Endothelial cell of umbilical vein (primary cell): ENCODE data around the gene GHSR. TPM values are rescaled to one million over a fixed set of nuclear protein-coding genes. Genes with fewer than 3 reads are reported as not detected.

Experiments used
- BruUV-seq: library from RNA; stranded (reverse); fragments of 400-500 nt; replicated peaks from 2 replicates; lab custom pipeline; 2021; lab: Mats Ljungman, UMichigan
- CTCF ChIA-PET: fragments of 300-600, 350-600 bp; sonication (Branson Sonifier 250); formaldehyde crosslinking; loops from one replicate; lab custom pipeline; 2021; ENCODE audit warnings: antibody characterized with exemption, inconsistent platforms; lab: Charles Lee
- POLR2A ChIA-PET: fragments of 300-600, 350-600 bp; sonication (Branson Sonifier 250); formaldehyde crosslinking; loops from one replicate; lab custom pipeline; 2021; ENCODE audit warnings: antibody characterized with exemption, inconsistent platforms; lab: Charles Lee
- DNase-seq: peaks from one replicate; pipeline ENCODE4 v3.0.0-alpha.2; 2011; ENCODE audit warnings: low read depth, low spot score
- FAIRE-seq: peaks from 2 replicates; lab custom pipeline; 2011; peaks lifted over from hg19 to GRCh38; lab: Jason Lieb, UNC
- H2AFZ ChIP-seq: 2 replicates; pipeline ENCODE4 v1.6.0; 2012; ENCODE audit warnings: low read depth, low read length, control low read depth, inconsistent platforms
- H3K27ac ChIP-seq: 2 replicates; pipeline ENCODE4 v1.5.1; 2011; ENCODE audit warnings: low read depth, mild to moderate bottlenecking, control low read depth, low read length, moderate library complexity; ENCODE audit not compliant: insufficient read depth
- H3K27me3 ChIP-seq, 2 experiments: 2 replicates each; pipeline versions ENCODE4 v1.6.0 to v1.6.1; 2011; ENCODE audit warnings: low read length in 2 of 2, mixed read lengths in 1 of 2; ENCODE audit not compliant: control insufficient read depth in 2 of 2, insufficient read depth in 2 of 2
- H3K36me3 ChIP-seq, 2 experiments: 2 replicates in 1 of 2; 3 replicates in 1 of 2; pipeline ENCODE4 v1.5.1; 2011; ENCODE audit warnings: low read length in 2 of 2, mild to moderate bottlenecking in 1 of 2, moderate library complexity in 1 of 2; ENCODE audit not compliant: control insufficient read depth in 2 of 2, insufficient read depth in 2 of 2; ENCODE audit errors: extremely low read depth in 1 of 2
- H3K4me1 ChIP-seq: 3 replicates; pipeline ENCODE4 v1.5.1; 2011; ENCODE audit warnings: mild to moderate bottlenecking, low read length; ENCODE audit not compliant: control insufficient read depth, insufficient read depth; ENCODE audit errors: extremely low read depth
- H3K4me2 ChIP-seq: 2 replicates; pipeline ENCODE4 v1.6.1; 2011; ENCODE audit warnings: low read length, control low read depth, mixed read lengths; ENCODE audit not compliant: insufficient read depth
- H3K4me3 ChIP-seq, 3 experiments: fragments of 200-600 bp in 1 of 3; sonication (generic), shearing (Covaris generic) in 1 of 3; replicated peaks in 1 of 3; 2 replicates each; pipeline ENCODE4 v1.5.1; 2011 to 2016; ENCODE audit warnings: control low read depth in 3 of 3, low read length in 3 of 3, mild to moderate bottlenecking in 2 of 3, inconsistent platforms in 1 of 3, low read depth in 1 of 3, moderate library complexity in 1 of 3; ENCODE audit not compliant: insufficient read depth in 1 of 3
- H3K79me2 ChIP-seq: 2 replicates; pipeline ENCODE4 v1.6.0; 2012; ENCODE audit warnings: low read length, inconsistent platforms; ENCODE audit not compliant: control insufficient read depth, insufficient read depth
- H3K9ac ChIP-seq: replicated peaks from 2 replicates; pipeline ENCODE3; 2011; ENCODE audit warnings: low read length, control low read depth; ENCODE audit not compliant: insufficient read depth; ENCODE audit errors: extremely low read depth
- H3K9me1 ChIP-seq: replicated peaks from 3 replicates; pipeline ENCODE4 v1.6.0; 2011; ENCODE audit warnings: mild to moderate bottlenecking, low read length; ENCODE audit not compliant: control insufficient read depth, insufficient read depth; ENCODE audit errors: extremely low read depth
- H3K9me3 ChIP-seq: replicated peaks from 2 replicates; pipeline ENCODE4 v1.5.1; 2012; ENCODE audit warnings: low read length, inconsistent platforms; ENCODE audit not compliant: control insufficient read depth, insufficient read depth
- H4K20me1 ChIP-seq: replicated peaks from 2 replicates; pipeline ENCODE3; 2011; ENCODE audit warnings: mild to moderate bottlenecking, low read length; ENCODE audit not compliant: control insufficient read depth, insufficient read depth; ENCODE audit errors: extremely low read depth
- EZH2 ChIP-seq: IDR thresholded peaks from 2 replicates; pipeline ENCODE4 v1.6.1; 2012; ENCODE audit warnings: borderline replicate concordance, low read depth, mild to moderate bottlenecking, moderate library complexity, low read length, inconsistent platforms; ENCODE audit not compliant: severe bottlenecking
- FOS ChIP-seq: IDR thresholded peaks from 2 replicates; pipeline ENCODE4 v1.6.1; 2011; ENCODE audit warnings: mild to moderate bottlenecking, low read length, moderate library complexity, borderline replicate concordance; ENCODE audit not compliant: insufficient read depth
- GATA2 ChIP-seq: IDR thresholded peaks from 2 replicates; pipeline ENCODE4 v1.7.0; 2011; ENCODE audit warnings: low read depth, mild to moderate bottlenecking, moderate library complexity, mixed read lengths, low read length; ENCODE audit not compliant: insufficient read length, insufficient read depth
- JUN ChIP-seq: IDR thresholded peaks from 2 replicates; pipeline ENCODE4 v1.6.1; 2011; ENCODE audit warnings: borderline replicate concordance, low read depth; ENCODE audit not compliant: insufficient read length, insufficient read depth
- MYC ChIP-seq: IDR thresholded peaks from one replicate; pipeline ENCODE4 v1.6.1; 2011; ENCODE audit warnings: mild to moderate bottlenecking, low read depth, low read length
- POLR2A ChIP-seq: IDR thresholded peaks from 2 replicates; pipeline ENCODE4 v1.6.1; 2012; ENCODE audit warnings: low read depth, mild to moderate bottlenecking, control low read depth, low read length
- POLR2AphosphoS5 ChIP-seq: IDR thresholded peaks from 2 replicates; pipeline ENCODE4 v1.6.1; 2012; ENCODE audit warnings: low read depth, mild to moderate bottlenecking, control low read depth, low read length, moderate library complexity; ENCODE audit not compliant: insufficient read depth
- dilution Hi-C: fragments of 300-500 bp; cut with MboI; formaldehyde crosslinking; loops from one replicate; pipeline ENCODE4 v1.15.0; 2019; ENCODE audit warnings: low sequenced_read_pairs; ENCODE audit not compliant: extremely low pct_ligation_motif_present
- intact Hi-C: fragments of 100-400 bp; cut with micrococcal nuclease; formaldehyde crosslinking; loops from one replicate; pipeline ENCODE4 v1.10.0; 2022
- polyA plus RNA-seq, 4 experiments: library from polyadenylated mRNA; depleted of rRNA in 3 of 4; stranded (reverse) in 3 of 4; unstranded in 1 of 4; fragments of >200 nt; gene quantifications; 2 replicates each; pipeline versions ENCODE4 v1.2.1 to v1.2.3, GENCODE V29; 2011 to 2012; ENCODE audit warnings: missing spikeins in 1 of 4
- total RNA-seq: library from RNA; stranded (reverse); gene quantifications from 2 replicates; pipeline ENCODE4 v1.2.3, GENCODE V29; 2021
- TF ChIP-seq, protein P1 (sequence below): IDR thresholded peaks from 2 replicates; pipeline ENCODE4 v1.6.1; 2011; ENCODE audit not compliant: insufficient read depth, insufficient read length
- TF ChIP-seq, protein P2 (sequence below), 2 donors: IDR thresholded peaks; 1 replicate in 1 of 2; 2 replicates in 1 of 2; pipeline ENCODE4 v1.5.1; 2011; ENCODE audit warnings: low read length in 2 of 2, mild to moderate bottlenecking in 2 of 2, moderate library complexity in 2 of 2, control low read depth in 1 of 2, inconsistent platforms in 1 of 2, low read depth in 1 of 2; ENCODE audit not compliant: insufficient read depth in 1 of 2; ENCODE audit errors: extremely low read depth in 1 of 2

Gene GHSR
- total and polyA plus RNA-seq, 2 donors (not counting 3 experiments of a cell fraction or from before 2014, with no cell fraction given): not detected

DNA sequence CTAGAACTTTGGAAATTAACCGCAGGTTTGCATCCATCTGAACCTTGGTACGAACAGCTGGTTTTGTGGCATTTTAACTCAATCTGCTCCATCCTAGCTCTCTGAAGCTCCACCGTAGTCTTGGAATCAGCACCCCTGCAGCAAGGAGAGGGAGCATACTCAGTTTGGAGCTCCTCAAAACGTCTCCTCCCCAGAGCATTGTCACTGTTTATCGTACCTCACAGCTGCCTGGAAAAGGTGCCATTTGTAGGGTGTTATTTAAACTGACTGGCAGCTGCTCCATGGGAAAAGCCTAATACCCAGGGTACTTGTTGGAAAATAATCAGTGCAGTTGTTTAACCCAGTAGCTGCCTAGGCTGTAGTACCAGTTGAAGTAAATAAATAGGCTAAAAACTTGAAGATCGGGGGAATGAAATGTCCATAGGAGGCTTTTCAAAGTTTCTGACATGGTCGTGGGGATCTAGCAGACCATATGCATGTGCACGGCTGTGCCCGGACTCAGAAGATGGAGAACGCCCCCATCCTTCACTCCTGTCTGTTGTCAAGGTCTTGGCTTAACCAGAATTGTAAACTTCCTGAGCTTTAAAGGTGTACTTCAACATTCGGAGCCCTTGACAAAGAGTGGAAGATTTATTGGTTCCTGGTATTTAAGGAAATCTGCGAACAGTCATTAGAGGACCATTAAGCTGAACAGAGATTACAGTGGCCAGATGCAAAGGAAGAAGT is 43.9 kb downstream of the GHSR start:
- no peak for TF ChIP-seq POLR2A
- TF ChIP-seq EZH2: no peak
- TF ChIP-seq JUN: no peak
- TF ChIP-seq FOS: no peak
- TF ChIP-seq MYC: no peak
- TF ChIP-seq, protein P1, sequence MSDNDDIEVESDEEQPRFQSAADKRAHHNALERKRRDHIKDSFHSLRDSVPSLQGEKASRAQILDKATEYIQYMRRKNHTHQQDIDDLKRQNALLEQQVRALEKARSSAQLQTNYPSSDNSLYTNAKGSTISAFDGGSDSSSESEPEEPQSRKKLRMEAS: no peak
- TF ChIP-seq, protein P2, sequence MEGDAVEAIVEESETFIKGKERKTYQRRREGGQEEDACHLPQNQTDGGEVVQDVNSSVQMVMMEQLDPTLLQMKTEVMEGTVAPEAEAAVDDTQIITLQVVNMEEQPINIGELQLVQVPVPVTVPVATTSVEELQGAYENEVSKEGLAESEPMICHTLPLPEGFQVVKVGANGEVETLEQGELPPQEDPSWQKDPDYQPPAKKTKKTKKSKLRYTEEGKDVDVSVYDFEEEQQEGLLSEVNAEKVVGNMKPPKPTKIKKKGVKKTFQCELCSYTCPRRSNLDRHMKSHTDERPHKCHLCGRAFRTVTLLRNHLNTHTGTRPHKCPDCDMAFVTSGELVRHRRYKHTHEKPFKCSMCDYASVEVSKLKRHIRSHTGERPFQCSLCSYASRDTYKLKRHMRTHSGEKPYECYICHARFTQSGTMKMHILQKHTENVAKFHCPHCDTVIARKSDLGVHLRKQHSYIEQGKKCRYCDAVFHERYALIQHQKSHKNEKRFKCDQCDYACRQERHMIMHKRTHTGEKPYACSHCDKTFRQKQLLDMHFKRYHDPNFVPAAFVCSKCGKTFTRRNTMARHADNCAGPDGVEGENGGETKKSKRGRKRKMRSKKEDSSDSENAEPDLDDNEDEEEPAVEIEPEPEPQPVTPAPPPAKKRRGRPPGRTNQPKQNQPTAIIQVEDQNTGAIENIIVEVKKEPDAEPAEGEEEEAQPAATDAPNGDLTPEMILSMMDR (IDR thresholded peaks at IDR 0.05; ENCODE audit: extremely low read depth in 1 of 2, insufficient read depth in 1 of 2, low read depth in 1 of 2, low read length in 2 of 2): no peak
- TF ChIP-seq GATA2: no peak
- TF ChIP-seq POLR2AphosphoS5: no peak
- intact Hi-C loops: no loop called here
- Histone ChIP-seq H3K27me3 (no peaks in the 10 kb centered on the region), H2AFZ (no peak overlapping the region), H4K20me1 (no peaks in the 10 kb centered on the region), H3K4me2 (no peak overlapping the region), H3K27ac (no peak overlapping the region), H3K9ac (no peak overlapping the region), H3K4me1 (no peaks in the 10 kb centered on the region), H3K4me3 (no peak overlapping the region), H3K9me3 (no peaks in the 10 kb centered on the region), H3K9me1 (no peaks in the 10 kb centered on the region), H3K36me3 (peaks cover 0 to 6% of the 10 kb centered on the region in 2 experiments), H3K79me2 (no peaks in the 10 kb centered on the region)
- dilution Hi-C loops: no loop called here
- BruUV-seq: no TSS peak
- FAIRE-seq (no peak), DNase-seq (no peak)
- POLR2A ChIA-PET: no interaction called here
- CTCF ChIA-PET: interaction anchor here (1.6 to 1.9 kb wide), 2 partner anchors 13 to 57 kb away, joined by 3 to 4 read pairs; no protein-coding TSS in a partner anchor
